ENCODE results near the gene CHRNB1. TPM values are rescaled to one million over a fixed set of nuclear protein-coding genes. Genes with fewer than 3 reads are reported as not detected.

CHRNB1 gene
- total RNA-seq, 4 donors from 2014 or later = 82.3 to 202 (median 101) TPM

GRCh38 chr17:7425316-7425715 is 19.5 kb upstream of the CHRNB1 start, which contains the start of gene SPEM2:
SPEM2 (plus strand) TSS chr17:7425616; CDS start chr17:7425689, 73 bp downstream.
- H3K4me1 ChIP-seq = no peaks in the 10 kb centered on the region
- H3K27ac ChIP-seq = no peak within 1 kb of the TSS
- H3K9me3 ChIP-seq = no peaks in the 10 kb centered on the region
- H3K4me3 ChIP-seq = no peak within 1 kb of the TSS
- TF ChIP-seq POLR2A (IDR thresholded peaks at IDR 0.05) (no peak), CTCF (IDR thresholded peaks at IDR 0.05 in 4 of 5, conservative IDR thresholded peaks at IDR 0.05 in 1 of 5) (no peak)
- H3K27me3 ChIP-seq = no peaks in the 10 kb centered on the region
- ATAC-seq = no peak
- intact Hi-C loops (cut with DNase I; ENCODE audit: low total_unique reads) = no loop called here
- H3K36me3 ChIP-seq = no peaks in the 10 kb centered on the region
- no peak for DNase-seq
- in situ Hi-C loops (cut with MboI; ENCODE audit: low sequenced_read_pairs in 4 of 4) = loop anchor here in 1 of 4 donors (25.0 kb wide), 1 partner anchor 137 kb away; the partner anchor contains the start of genes SENP3 and TNFSF13

GRCh38 chr17:7425756-7426155 is 19.1 kb upstream of the CHRNB1 start:
- Histone ChIP-seq H3K36me3 (no peaks in the 10 kb centered on the region), H3K27me3 (no peaks in the 10 kb centered on the region), H3K4me1 (no peaks in the 10 kb centered on the region), H3K4me3 (no peak overlapping the region), H3K9me3 (no peaks in the 10 kb centered on the region), H3K27ac (no peak overlapping the region)
- DNase-seq (no peak), ATAC-seq (no peak)
- intact Hi-C loops (cut with DNase I; ENCODE audit: low total_unique reads) = no loop called here
- TF ChIP-seq CTCF (IDR thresholded peaks at IDR 0.05 in 4 of 5, conservative IDR thresholded peaks at IDR 0.05 in 1 of 5) (no peak), POLR2A (IDR thresholded peaks at IDR 0.05) (no peak)
- in situ Hi-C loops (cut with MboI; ENCODE audit: low sequenced_read_pairs in 4 of 4) = loop anchor here in 1 of 4 donors (25.0 kb wide), 1 partner anchor 137 kb away; the partner anchor contains the start of genes SENP3 and TNFSF13

DNA sequence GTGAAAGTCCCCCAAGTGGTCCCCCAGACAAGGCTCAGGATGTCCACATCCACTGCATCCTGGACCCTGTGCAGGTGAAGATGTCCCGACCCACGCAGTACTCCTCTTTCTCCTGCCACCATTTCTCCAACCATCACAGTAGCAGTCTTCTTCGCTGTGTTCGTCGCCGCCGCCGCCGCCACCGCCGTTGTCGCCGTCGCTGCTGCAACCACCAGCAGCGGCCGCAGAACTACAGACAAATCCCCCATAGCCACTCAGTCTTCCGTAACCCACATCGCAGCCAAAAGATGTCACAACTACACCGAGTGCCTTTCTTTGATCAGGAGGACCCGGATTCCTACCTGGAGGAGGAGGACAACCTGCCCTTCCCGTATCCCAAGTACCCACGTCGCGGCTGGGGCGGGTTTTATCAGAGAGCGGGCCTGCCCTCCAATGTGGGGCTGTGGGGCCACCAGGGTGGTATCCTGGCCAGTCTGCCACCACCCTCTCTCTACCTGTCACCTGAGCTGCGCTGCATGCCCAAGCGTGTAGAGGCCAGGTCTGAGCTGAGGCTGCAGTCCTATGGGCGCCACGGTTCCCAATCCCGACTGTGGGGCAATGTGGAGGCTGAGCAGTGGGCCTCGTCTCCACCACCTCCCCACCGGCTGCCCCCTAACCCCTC is 18.5 kb upstream of the CHRNB1 start:
- Histone ChIP-seq H3K36me3 (no peaks in the 10 kb centered on the region), H3K9me3 (no peaks in the 10 kb centered on the region), H3K4me3 (no peak overlapping the region), H3K27me3 (no peaks in the 10 kb centered on the region), H3K27ac (no peak overlapping the region), H3K4me1 (no peaks in the 10 kb centered on the region)
- TF ChIP-seq POLR2A (IDR thresholded peaks at IDR 0.05) = no peak
- no peak for TF ChIP-seq CTCF (IDR thresholded peaks at IDR 0.05 in 4 of 5, conservative IDR thresholded peaks at IDR 0.05 in 1 of 5)
- ATAC-seq (no peak), DNase-seq (no peak)
- intact Hi-C loops (cut with DNase I; ENCODE audit: low total_unique reads) = no loop called here
- in situ Hi-C loops (cut with MboI; ENCODE audit: low sequenced_read_pairs in 4 of 4) = loop anchor here in 1 of 4 donors (25.0 kb wide), 1 partner anchor 136 kb away; the partner anchor contains the start of genes SENP3 and TNFSF13

DNA sequence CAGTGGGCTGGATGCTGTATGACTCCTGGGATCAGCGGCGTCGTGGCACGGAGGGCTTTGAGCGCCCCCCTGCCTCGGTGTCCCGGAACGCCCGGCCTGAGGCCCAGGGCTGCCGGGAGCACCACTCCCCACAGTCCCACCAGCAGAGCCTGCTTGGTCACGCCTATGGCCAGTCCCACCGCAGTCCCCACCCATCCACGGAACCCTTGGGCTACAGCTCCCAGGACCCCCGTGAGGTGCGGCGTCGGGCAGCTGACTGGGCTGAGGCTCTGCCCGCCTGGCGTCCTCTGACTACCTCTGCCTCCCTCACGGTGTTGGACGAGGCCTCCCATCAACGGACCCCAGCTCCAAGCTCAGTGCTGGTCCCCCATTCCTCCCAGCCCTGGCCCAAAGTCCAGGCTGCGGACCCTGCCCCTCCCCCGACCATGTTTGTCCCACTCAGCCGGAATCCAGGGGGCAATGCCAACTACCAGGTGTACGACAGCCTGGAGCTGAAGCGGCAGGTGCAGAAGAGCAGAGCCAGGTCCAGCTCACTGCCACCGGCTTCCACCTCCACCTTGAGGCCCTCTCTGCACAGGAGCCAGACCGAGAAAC is 17.9 kb upstream of the CHRNB1 start:
- H3K9me3 ChIP-seq = no peaks in the 10 kb centered on the region
- no peak for TF ChIP-seq POLR2A (IDR thresholded peaks at IDR 0.05)
- TF ChIP-seq CTCF (IDR thresholded peaks at IDR 0.05 in 4 of 5, conservative IDR thresholded peaks at IDR 0.05 in 1 of 5) = no peak
- H3K27me3 ChIP-seq = no peaks in the 10 kb centered on the region
- ATAC-seq (no peak), DNase-seq (no peak)
- no peak overlapping the region for H3K4me3 ChIP-seq
- H3K36me3 ChIP-seq = no peaks in the 10 kb centered on the region
- no peak overlapping the region for H3K27ac ChIP-seq
- no peaks in the 10 kb centered on the region for H3K4me1 ChIP-seq
- intact Hi-C loops (cut with DNase I; ENCODE audit: low total_unique reads) = no loop called here
- in situ Hi-C loops (cut with MboI; ENCODE audit: low sequenced_read_pairs in 4 of 4) = loop anchor here in 1 of 4 donors (25.0 kb wide), 1 partner anchor 135 kb away; the partner anchor contains the start of genes SENP3 and TNFSF13

Data from gastrocnemius medialis (tissue), 4 donors.